B cell (primary cell): ENCODE data around the gene IMMP2L. TPM values are rescaled to one million over a fixed set of nuclear protein-coding genes. Genes with fewer than 3 reads are reported as not detected.

ENCODE experiments used
- ATAC-seq: fragments of 200-7000 bp; cut with Tn5 transposase; one replicate; pipeline ENCODE4 v1.10.0; 2021; ENCODE audit warnings: low read depth, mild to moderate bottlenecking, moderate number of reproducible peaks, moderate library complexity
- CTCF ChIA-PET: fragments of 350-600 bp; sonication (Branson Sonifier 250); formaldehyde crosslinking; loops from one replicate; lab custom pipeline; 2021; ENCODE audit warnings: antibody characterized with exemption, inconsistent platforms; lab: Charles Lee
- POLR2A ChIA-PET: fragments of 350-600 bp; sonication (Branson Sonifier 250); formaldehyde crosslinking; loops from one replicate; lab custom pipeline; 2021; ENCODE audit warnings: antibody characterized with exemption; lab: Charles Lee
- DNase-seq: peaks from one replicate; pipeline ENCODE4 v3.0.0; 2013
- H2AFZ ChIP-seq: 2 replicates; pipeline ENCODE4 v1.6.1; 2012; ENCODE audit warnings: mild to moderate bottlenecking, low read depth, low read length; ENCODE audit not compliant: insufficient read depth, poor library complexity, severe bottlenecking
- H3K27ac ChIP-seq, 2 donors: 1 replicate in 1 of 2; 2 replicates in 1 of 2; pipeline ENCODE4 v1.5.1; 2012 to 2013; ENCODE audit warnings: low read length in 2 of 2, mild to moderate bottlenecking in 2 of 2, moderate library complexity in 1 of 2
- H3K27me3 ChIP-seq, 4 experiments: fragments of 200-600 bp in 1 of 4; sonication (generic) in 1 of 4; replicated peaks in 1 of 4; 1 replicate in 2 of 4; 2 replicates in 2 of 4; pipeline versions ENCODE4 v1.6.1 to v1.7.0; 2013 to 2016; ENCODE audit warnings: low read length in 3 of 4, mild to moderate bottlenecking in 2 of 4, mixed read lengths in 1 of 4, moderate library complexity in 1 of 4; ENCODE audit not compliant: insufficient read depth in 4 of 4, control insufficient read depth in 3 of 4; ENCODE audit errors: control extremely low read depth in 1 of 4
- H3K36me3 ChIP-seq, 2 experiments: replicated peaks in 1 of 2; 1 replicate in 1 of 2; 2 replicates in 1 of 2; pipeline versions ENCODE4 v1.6.1 to v1.7.1; 2013; ENCODE audit warnings: low read length in 1 of 2; ENCODE audit not compliant: insufficient read depth in 2 of 2, control insufficient read depth in 1 of 2; ENCODE audit errors: control extremely low read depth in 1 of 2, extremely low read depth in 1 of 2
- H3K4me1 ChIP-seq, 2 donors: fragments of 200-600 bp in 1 of 2; sonication (generic) in 1 of 2; 1 replicate in 1 of 2; 2 replicates in 1 of 2; pipeline versions ENCODE4 v1.5.1 to v1.6.1; 2013 to 2017; ENCODE audit warnings: low read length in 2 of 2; ENCODE audit not compliant: control insufficient read depth in 2 of 2, insufficient read depth in 2 of 2
- H3K4me2 ChIP-seq: replicated peaks from 2 replicates; pipeline ENCODE3; 2012; ENCODE audit warnings: mild to moderate bottlenecking, low read depth, low read length; ENCODE audit not compliant: poor library complexity, severe bottlenecking
- H3K4me3 ChIP-seq, 5 experiments: fragments of 200-600 bp in 1 of 5; sonication (generic) in 1 of 5; 1 replicate in 3 of 5; 2 replicates in 2 of 5; pipeline versions ENCODE4 v1.5.1 to v1.7.0; 2011 to 2016; ENCODE audit warnings: low read length in 4 of 5, mild to moderate bottlenecking in 4 of 5, low read depth in 2 of 5, control low read depth in 1 of 5, moderate library complexity in 1 of 5; ENCODE audit not compliant: insufficient read depth in 1 of 5; ENCODE audit errors: control extremely low read depth in 1 of 5, extremely low read depth in 1 of 5
- H3K79me2 ChIP-seq: fragments of 200-600 bp; sonication (generic); one replicate; pipeline ENCODE4 v1.6.0; 2016; ENCODE audit warnings: low read length; ENCODE audit not compliant: control insufficient read depth, insufficient read depth
- H3K9ac ChIP-seq: fragments of 200-600 bp; sonication (generic); 2 replicates; pipeline ENCODE4 v1.6.1; 2017; ENCODE audit warnings: mild to moderate bottlenecking, low read length, moderate library complexity
- H3K9me3 ChIP-seq, 3 donors: one replicate each; pipeline versions ENCODE4 v1.6.1 to v1.7.1; 2013; ENCODE audit warnings: low read length in 2 of 3; ENCODE audit not compliant: control insufficient read depth in 2 of 3, insufficient read depth in 1 of 3; ENCODE audit errors: control extremely low read depth in 1 of 3
- H4K20me1 ChIP-seq: 2 replicates; pipeline ENCODE4 v1.6.0; 2012; ENCODE audit warnings: mild to moderate bottlenecking, low read length; ENCODE audit not compliant: insufficient read depth, control insufficient read depth, poor library complexity, severe bottlenecking
- H3K27ac Mint-ChIP-seq: one replicate; pipeline ENCODE4 v1.8.0; 2021; ENCODE audit warnings: mixed read lengths
- H3K27me3 Mint-ChIP-seq: one replicate; pipeline ENCODE4 v1.8.0; 2021; ENCODE audit warnings: mixed read lengths
- H3K4me1 Mint-ChIP-seq: one replicate; pipeline ENCODE4 v1.8.0; 2021; ENCODE audit warnings: mixed read lengths
- H3K4me3 Mint-ChIP-seq: one replicate; pipeline ENCODE4 v1.8.0; 2021; ENCODE audit warnings: mixed read lengths
- H3K9me3 Mint-ChIP-seq: one replicate; pipeline ENCODE4 v1.8.0; 2022; ENCODE audit warnings: mixed read lengths; ENCODE audit not compliant: insufficient read depth
- CTCF ChIP-seq: fragments of 200-600 bp; IDR thresholded peaks from one replicate; pipeline ENCODE4 v1.8.0; 2022; ENCODE audit warnings: antibody characterized with exemption, mild to moderate bottlenecking
- EZH2 ChIP-seq: IDR thresholded peaks from 2 replicates; pipeline ENCODE4 v1.6.1; 2012; ENCODE audit warnings: borderline replicate concordance, low read depth, mild to moderate bottlenecking, moderate library complexity, low read length; ENCODE audit not compliant: insufficient read depth, poor library complexity, severe bottlenecking
- WGBS: methylation state at CpG from one replicate; pipeline ENCODE4 v1.1.5; 2013; ENCODE audit warnings: missing lambda C conversion rate; ENCODE audit not compliant: insufficient coverage; 5-methylcytosine and 5-hydroxymethylcytosine counted together
- intact Hi-C: fragments of 100-400 bp; cut with micrococcal nuclease; formaldehyde crosslinking; loops from one replicate; pipeline ENCODE4 v1.10.0; 2022
- polyA plus RNA-seq: library from polyadenylated mRNA; depleted of rRNA; stranded (reverse); fragments of >200 nt; gene quantifications from 2 replicates; pipeline ENCODE4 v1.2.3, GENCODE V29; 2012
- total RNA-seq, 2 donors: library from RNA; stranded (reverse); fragments of 120-200 nt in 1 of 2; gene quantifications; 1 replicate in 1 of 2; 2 replicates in 1 of 2; pipeline versions ENCODE4 v1.2.3 to v1.2.4, GENCODE V29; 2013 to 2022

IMMP2L gene
- total and polyA plus RNA-seq, 2 donors (not counting 1 experiment from before 2014, with no cell fraction given) = 3.8 to 34.2 TPM

- WGBS = 100% methylated on average over 1 of the region's 3 CpGs
- no peaks in the 10 kb centered on the region for H3K79me2 ChIP-seq
- no peak overlapping the region for H2AFZ ChIP-seq
- H3K9ac ChIP-seq = no peak overlapping the region
- intact Hi-C loops = no loop called here
- TF ChIP-seq CTCF = no peak
- no peak for TF ChIP-seq EZH2
- ChIA-PET POLR2A (no interaction called here), CTCF (no interaction called here)
- no peak overlapping the region for H3K4me2 ChIP-seq
- Mint-ChIP-seq H3K9me3 (peaks cover 9% of the 10 kb centered on the region), H3K27ac (no peak overlapping the region), H3K4me1 (peaks cover 2% of the 10 kb centered on the region), H3K27me3 (no peaks in the 10 kb centered on the region), H3K4me3 (no peak overlapping the region)
- H3K27ac ChIP-seq = no peak overlapping the region
- DNase-seq (no peak), ATAC-seq (no peak)
- H4K20me1 ChIP-seq = no peaks in the 10 kb centered on the region
- H3K36me3 ChIP-seq = no peaks in the 10 kb centered on the region
- H3K9me3 ChIP-seq = peaks cover 0 to 9% (median 8%) of the 10 kb centered on the region in 3 donors
- H3K4me1 ChIP-seq = no peaks in the 10 kb centered on the region
- no peak overlapping the region for H3K4me3 ChIP-seq
- H3K27me3 ChIP-seq = no peaks in the 10 kb centered on the region
These were observed 122.3 kb downstream of the IMMP2L start for GRCh38 chr7:111439977-111440376.

GRCh38 chr7:111438369-111439289 lies 123.7 kb downstream of the IMMP2L start:
- DNase-seq (no peak), ATAC-seq (no peak)
- Mint-ChIP-seq H3K27me3 (no peaks in the 10 kb centered on the region), H3K4me1 (peaks cover 2% of the 10 kb centered on the region), H3K4me3 (no peak overlapping the region), H3K9me3 (peaks cover 16% of the 10 kb centered on the region), H3K27ac (no peak overlapping the region)
- Histone ChIP-seq H3K4me3 (no peak overlapping the region), H4K20me1 (no peaks in the 10 kb centered on the region), H3K79me2 (no peaks in the 10 kb centered on the region), H3K4me2 (no peak overlapping the region), H2AFZ (no peak overlapping the region), H3K27ac (no peak overlapping the region), H3K9ac (no peak overlapping the region), H3K27me3 (no peaks in the 10 kb centered on the region), H3K4me1 (no peaks in the 10 kb centered on the region), H3K9me3 (peaks cover 0 to 15% (median 14%) of the 10 kb centered on the region in 3 donors), H3K36me3 (no peaks in the 10 kb centered on the region)
- POLR2A ChIA-PET = no interaction called here
- CTCF ChIA-PET = no interaction called here
- TF ChIP-seq EZH2 (no peak), CTCF (no peak)
- 100% methylated on average over 2 of the region's 3 CpGs for WGBS
- intact Hi-C loops = no loop called here
